Brain microvascular endothelial cell (primary cell): Measurements from ENCODE around the gene LGALS3.

Source experiments
- DNase-seq: peaks from one replicate; pipeline ENCODE4 v3.0.0-alpha.2; 2020
- H3K27ac ChIP-seq: fragments of 250-450 bp; sonication (Bioruptor Pico); 2 replicates; pipeline ENCODE4 v1.5.1; 2020; ENCODE audit warnings: mild to moderate bottlenecking, moderate library complexity
- H3K27me3 ChIP-seq: fragments of 250-450 bp; sonication (Bioruptor Pico); replicated peaks from 2 replicates; pipeline ENCODE4 v1.5.1; 2020; ENCODE audit warnings: mild to moderate bottlenecking
- H3K36me3 ChIP-seq: fragments of 250-450 bp; sonication (Bioruptor Pico); replicated peaks from 2 replicates; pipeline ENCODE4 v1.5.1; 2020; ENCODE audit warnings: mild to moderate bottlenecking
- H3K4me3 ChIP-seq: 2 replicates; pipeline ENCODE4 v1.5.1; 2011; ENCODE audit warnings: low read depth, mild to moderate bottlenecking, control low read depth, low read length, moderate library complexity
- in situ Hi-C: cut with HindIII; loops from 2 replicates; pipeline ENCODE4 v1.10.0; 2017; ENCODE audit warnings: low sequenced_read_pairs, low pct_ligation_motif_present
- TF ChIP-seq, protein P1 (sequence below): IDR thresholded peaks from 2 replicates; pipeline ENCODE4 v1.5.1; 2011; ENCODE audit warnings: low read depth, mild to moderate bottlenecking, moderate library complexity, low read length, control low read depth, inconsistent platforms; ENCODE audit errors: missing control alignments

LGALS3 gene

DNA sequence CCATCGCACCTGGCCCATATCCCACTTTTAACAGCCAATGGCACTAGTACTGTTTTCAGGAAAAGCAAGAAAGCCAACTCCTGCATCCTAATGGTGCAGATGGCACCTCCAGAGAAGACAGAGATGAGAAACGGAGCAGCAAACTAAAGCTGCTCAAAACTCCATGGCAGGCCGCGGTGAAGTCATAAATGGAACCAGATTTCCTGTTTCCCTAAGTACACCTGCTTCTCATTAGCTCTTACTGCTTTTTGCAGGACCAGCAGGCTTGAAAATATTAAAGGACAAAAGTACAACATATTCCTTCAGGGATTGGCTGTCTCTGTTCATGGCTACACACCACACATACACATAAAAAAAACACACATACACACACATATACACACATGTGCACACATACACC is 36.7 kb upstream of the LGALS3 start:
- no peak overlapping the region for H3K4me3 ChIP-seq
- no peaks in the 10 kb centered on the region for H3K36me3 ChIP-seq
- TF ChIP-seq, protein P1, sequence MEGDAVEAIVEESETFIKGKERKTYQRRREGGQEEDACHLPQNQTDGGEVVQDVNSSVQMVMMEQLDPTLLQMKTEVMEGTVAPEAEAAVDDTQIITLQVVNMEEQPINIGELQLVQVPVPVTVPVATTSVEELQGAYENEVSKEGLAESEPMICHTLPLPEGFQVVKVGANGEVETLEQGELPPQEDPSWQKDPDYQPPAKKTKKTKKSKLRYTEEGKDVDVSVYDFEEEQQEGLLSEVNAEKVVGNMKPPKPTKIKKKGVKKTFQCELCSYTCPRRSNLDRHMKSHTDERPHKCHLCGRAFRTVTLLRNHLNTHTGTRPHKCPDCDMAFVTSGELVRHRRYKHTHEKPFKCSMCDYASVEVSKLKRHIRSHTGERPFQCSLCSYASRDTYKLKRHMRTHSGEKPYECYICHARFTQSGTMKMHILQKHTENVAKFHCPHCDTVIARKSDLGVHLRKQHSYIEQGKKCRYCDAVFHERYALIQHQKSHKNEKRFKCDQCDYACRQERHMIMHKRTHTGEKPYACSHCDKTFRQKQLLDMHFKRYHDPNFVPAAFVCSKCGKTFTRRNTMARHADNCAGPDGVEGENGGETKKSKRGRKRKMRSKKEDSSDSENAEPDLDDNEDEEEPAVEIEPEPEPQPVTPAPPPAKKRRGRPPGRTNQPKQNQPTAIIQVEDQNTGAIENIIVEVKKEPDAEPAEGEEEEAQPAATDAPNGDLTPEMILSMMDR = no peak
- H3K27ac ChIP-seq = no peak overlapping the region
- H3K27me3 ChIP-seq = no peaks in the 10 kb centered on the region
- in situ Hi-C loops = no loop called here
- no peak for DNase-seq

GRCh38 chr14:55094292-55095157 is 34.5 kb upstream of the LGALS3 start:
- no peak for DNase-seq
- H3K4me3 ChIP-seq = no peak overlapping the region
- TF ChIP-seq, protein P1 = no peak
- H3K36me3 ChIP-seq = no peaks in the 10 kb centered on the region
- H3K27me3 ChIP-seq = no peaks in the 10 kb centered on the region
- in situ Hi-C loops = no loop called here
- H3K27ac ChIP-seq = no peak overlapping the region

DNA sequence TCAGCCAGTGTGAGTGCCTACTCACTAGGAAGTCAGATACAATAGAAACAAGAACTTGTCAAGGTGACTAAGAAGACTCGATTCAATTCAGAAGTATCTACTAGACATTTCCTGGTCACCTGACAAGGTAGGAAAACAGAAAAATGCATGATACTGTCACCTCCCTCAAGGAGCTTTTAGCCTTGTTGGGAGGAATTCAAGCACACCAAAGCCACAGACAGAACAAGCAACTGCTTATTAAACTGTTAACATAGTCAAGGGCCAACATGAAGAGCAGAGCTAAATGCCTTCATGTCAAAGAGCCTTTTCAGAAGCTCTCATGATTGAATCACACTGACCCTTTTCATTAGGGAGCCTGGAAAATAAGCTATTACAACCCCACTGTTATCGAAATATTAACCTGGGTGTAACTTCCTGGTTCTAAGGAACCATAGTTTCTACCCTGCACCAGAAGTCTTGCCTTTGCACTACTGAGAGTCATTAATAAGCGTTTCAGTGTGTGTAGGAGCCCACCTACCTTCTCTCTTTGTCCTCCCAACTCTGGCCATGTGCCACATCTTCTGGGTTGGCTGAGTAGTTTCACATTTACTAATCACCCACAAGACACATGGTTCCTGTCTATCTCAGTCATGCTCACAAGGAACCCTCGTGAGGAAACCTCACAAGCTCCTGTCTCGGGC is 31.0 kb upstream of the LGALS3 start:
- in situ Hi-C loops = no loop called here

DNA sequence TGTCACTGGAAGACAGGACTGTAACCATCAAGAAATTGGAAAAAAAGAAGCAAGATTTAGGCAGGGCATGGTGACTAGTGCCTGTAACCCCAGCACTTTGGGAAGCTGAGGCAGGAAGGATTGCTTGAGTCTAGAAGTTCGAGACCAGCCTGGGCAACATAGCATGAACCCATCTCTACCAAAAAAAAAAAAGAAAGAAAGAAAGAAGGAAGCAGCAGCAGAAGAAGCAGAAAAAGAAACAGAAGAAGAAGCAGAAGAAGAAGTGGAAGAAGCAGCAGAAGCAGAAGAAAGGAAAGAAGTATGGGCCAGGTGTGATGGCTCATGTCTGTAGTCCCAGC is 30.5 kb upstream of the LGALS3 start:
- in situ Hi-C loops = no loop called here
- Histone ChIP-seq H3K27ac (no peak overlapping the region), H3K27me3 (no peaks in the 10 kb centered on the region), H3K36me3 (no peaks in the 10 kb centered on the region), H3K4me3 (no peak overlapping the region)
- no peak for DNase-seq
- TF ChIP-seq, protein P1 = no peak

More for the DNA sequence above, 31.0 kb upstream of the LGALS3 start:
- Histone ChIP-seq H3K27me3 (no peaks in the 10 kb centered on the region), H3K4me3 (no peak overlapping the region), H3K36me3 (no peaks in the 10 kb centered on the region), H3K27ac (no peak overlapping the region)
- TF ChIP-seq, protein P1 = no peak
- no peak for DNase-seq

GRCh38 chr14:55099756-55100155 is 29.3 kb upstream of the LGALS3 start:
- Histone ChIP-seq H3K4me3 (no peak overlapping the region), H3K27ac (no peak overlapping the region), H3K36me3 (no peaks in the 10 kb centered on the region), H3K27me3 (no peaks in the 10 kb centered on the region)
- in situ Hi-C loops = no loop called here
- TF ChIP-seq, protein P1 = no peak
- DNase-seq = no peak

DNA sequence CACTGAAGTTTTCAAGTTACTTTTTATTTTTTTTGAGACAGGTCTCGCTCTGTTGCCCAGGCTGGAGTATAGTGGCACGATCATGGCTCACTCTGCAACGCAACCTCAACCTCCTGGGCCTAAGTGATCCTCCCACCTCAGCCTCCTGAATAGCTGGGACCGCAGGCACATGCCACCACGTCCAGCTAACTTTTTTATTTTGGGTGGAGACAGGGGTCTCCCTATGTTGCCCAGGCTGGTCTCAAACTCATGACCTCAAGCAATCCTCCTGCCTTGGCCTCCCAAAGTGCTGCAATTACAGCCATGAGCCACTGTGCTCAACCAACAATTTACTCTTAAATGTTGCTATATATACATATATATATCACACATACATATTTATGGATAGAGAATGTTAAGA is 27.4 kb upstream of the LGALS3 start:
- peak overlapping the region; percentile 80 for H3K27ac ChIP-seq
- TF ChIP-seq, protein P1 = no peak
- H3K36me3 ChIP-seq = no peaks in the 10 kb centered on the region
- in situ Hi-C loops = no loop called here
- DNase-seq = no peak
- no peak overlapping the region for H3K4me3 ChIP-seq
- no peaks in the 10 kb centered on the region for H3K27me3 ChIP-seq
